Hepatocyte (in vitro differentiated cells): Measurements from ENCODE around the gene EPB41L1. TPM values are rescaled to one million over a fixed set of nuclear protein-coding genes. Genes with fewer than 3 reads are reported as not detected.

Experiments used
- DNase-seq: peaks from one replicate; pipeline ENCODE4 v3.0.0-alpha.2; 2016; ENCODE audit warnings: low spot score
- H2AFZ ChIP-seq: fragments of 200-600 bp; sonication (generic); 2 replicates; pipeline ENCODE4 v1.6.0; 2016; ENCODE audit warnings: antibody characterized with exemption, mild to moderate bottlenecking
- H3K27ac ChIP-seq: fragments of 200-600 bp; sonication (generic); 2 replicates; pipeline ENCODE4 v1.5.1; 2016; ENCODE audit warnings: mild to moderate bottlenecking
- H3K27me3 ChIP-seq: fragments of 200-600 bp; sonication (generic); 2 replicates; pipeline ENCODE4 v1.6.1; 2016
- H3K36me3 ChIP-seq: fragments of 200-600 bp; sonication (generic); replicated peaks from 2 replicates; pipeline ENCODE4 v1.5.1; 2016; ENCODE audit warnings: low read depth; ENCODE audit not compliant: insufficient read depth
- H3K4me1 ChIP-seq: fragments of 200-600 bp; sonication (generic); 2 replicates; pipeline ENCODE4 v1.5.1; 2016; ENCODE audit warnings: mild to moderate bottlenecking, moderate library complexity; ENCODE audit not compliant: insufficient read depth
- H3K4me2 ChIP-seq: fragments of 200-600 bp; sonication (generic); 2 replicates; pipeline ENCODE4 v1.6.0; 2016
- H3K4me3 ChIP-seq: fragments of 200-600 bp; sonication (generic); 2 replicates; pipeline ENCODE4 v1.5.1; 2016; ENCODE audit warnings: mild to moderate bottlenecking
- H3K79me2 ChIP-seq: fragments of 200-600 bp; sonication (generic); 2 replicates; pipeline ENCODE4 v1.6.0; 2017; ENCODE audit warnings: mild to moderate bottlenecking
- H3K9me2 ChIP-seq: fragments of 200-600 bp; sonication (generic); replicated peaks from 2 replicates; pipeline ENCODE4 v1.6.0; 2017; ENCODE audit warnings: mild to moderate bottlenecking; ENCODE audit not compliant: insufficient read depth
- H3K9me3 ChIP-seq: fragments of 200-600 bp; sonication (generic); 2 replicates; pipeline ENCODE4 v1.5.1; 2016; ENCODE audit warnings: low read depth, mild to moderate bottlenecking
- H4K20me1 ChIP-seq: fragments of 200-600 bp; sonication (generic); 2 replicates; pipeline ENCODE4 v1.6.0; 2016; ENCODE audit warnings: mild to moderate bottlenecking; ENCODE audit not compliant: insufficient read depth, poor library complexity, severe bottlenecking
- EZH2 ChIP-seq: fragments of 200-600 bp; sonication (generic); IDR thresholded peaks from 2 replicates; pipeline ENCODE4 v1.6.1; 2016; ENCODE audit warnings: antibody characterized with exemption, mild to moderate bottlenecking, borderline replicate concordance
- EZH2phosphoT487 ChIP-seq: fragments of 200-600 bp; sonication (generic); IDR thresholded peaks from one replicate; pipeline ENCODE4 v1.6.1; 2018; ENCODE audit warnings: antibody characterized with exemption, mild to moderate bottlenecking, low read depth, moderate library complexity; ENCODE audit not compliant: unreplicated experiment, severe bottlenecking
- WGBS: methylation state at CpG from one replicate; pipeline ENCODE4 v1.1.6; 2016; ENCODE audit warnings: low lambda C conversion rate; ENCODE audit errors: missing lambda C conversion rate; 5-methylcytosine and 5-hydroxymethylcytosine counted together
- polyA plus RNA-seq: library from polyadenylated mRNA; unstranded; fragments of >200 nt; fragmentation: Nextera tagmentation; extraction: Ambion mirVana; gene quantifications from 2 replicates; pipeline ENCODE4 v1.2.1, GENCODE V29; 2016
- total RNA-seq: library from RNA; depleted of rRNA; stranded (reverse); fragments of >200 nt; gene quantifications from 2 replicates; pipeline ENCODE4 v1.2.3, GENCODE V29; 2014
- TF ChIP-seq, protein P1 (sequence below): fragments of 200-600 bp; sonication (generic); IDR thresholded peaks from 2 replicates; pipeline ENCODE4 v1.5.1; 2016; ENCODE audit warnings: antibody characterized with exemption, mild to moderate bottlenecking; ENCODE audit not compliant: poor library complexity

Gene EPB41L1
- total and polyA plus RNA-seq, 2 experiments from 2014 or later, result 25.2 to 36.4 TPM

DNA sequence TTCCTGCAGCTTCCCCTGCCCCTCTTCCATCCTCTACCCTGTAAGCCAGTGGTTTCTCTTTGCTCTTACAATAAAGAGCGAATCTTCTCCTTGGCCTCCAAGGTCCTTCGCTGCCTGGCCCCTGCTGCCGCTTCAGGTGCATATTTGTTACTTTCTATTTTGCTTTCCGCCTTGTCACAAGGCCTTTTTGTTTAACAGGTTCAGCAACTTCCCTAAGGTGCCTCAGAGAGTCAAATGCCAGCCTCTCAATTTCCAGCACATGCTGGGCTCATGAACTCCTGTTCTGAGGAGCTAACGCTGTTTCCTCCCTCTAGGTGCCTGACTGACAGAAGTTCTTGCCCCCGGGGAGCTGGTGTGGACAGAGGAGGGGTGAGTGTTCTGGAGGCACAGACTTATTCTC lies 42.4 kb upstream of the EPB41L1 start:
- WGBS, result 72% methylated on average over 6 of the region's 6 CpGs
- DNase-seq, result no peak

DNA sequence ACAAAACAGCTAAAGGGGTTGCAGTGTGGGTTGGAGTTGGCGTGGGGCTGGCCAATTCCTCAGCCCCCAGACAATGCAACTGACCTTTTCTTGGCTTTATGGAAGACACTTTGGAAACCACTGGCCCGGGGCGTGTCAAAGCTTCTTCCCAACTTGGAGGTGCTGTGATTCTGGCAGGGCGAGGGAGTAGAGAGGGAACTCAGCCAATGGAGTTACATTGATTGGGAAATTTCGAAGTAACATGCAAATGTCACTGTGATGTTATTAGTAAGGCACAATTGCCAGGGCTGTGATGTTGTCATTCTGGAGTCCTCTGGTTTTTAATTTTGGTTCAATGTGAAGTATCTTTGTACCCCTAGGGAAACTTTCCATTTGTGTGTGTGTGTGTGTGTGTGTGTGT lies 41.5 kb upstream of the EPB41L1 start:
- Histone ChIP-seq H3K27ac (no peak overlapping the region), H3K27me3 (no peaks in the 10 kb centered on the region), H4K20me1 (no peaks in the 10 kb centered on the region), H3K79me2 (no peaks in the 10 kb centered on the region), H3K36me3 (no peaks in the 10 kb centered on the region), H3K4me2 (no peak overlapping the region), H3K4me1 (peaks cover 14% of the 10 kb centered on the region), H3K4me3 (no peak overlapping the region), H3K9me3 (no peaks in the 10 kb centered on the region), H2AFZ (no peak overlapping the region), H3K9me2 (no peaks in the 10 kb centered on the region)
- 93% methylated on average over 5 of the region's 5 CpGs for WGBS
- no peak for DNase-seq
- TF ChIP-seq EZH2 (no peak), EZH2phosphoT487 (no peak)
- TF ChIP-seq, protein P1, sequence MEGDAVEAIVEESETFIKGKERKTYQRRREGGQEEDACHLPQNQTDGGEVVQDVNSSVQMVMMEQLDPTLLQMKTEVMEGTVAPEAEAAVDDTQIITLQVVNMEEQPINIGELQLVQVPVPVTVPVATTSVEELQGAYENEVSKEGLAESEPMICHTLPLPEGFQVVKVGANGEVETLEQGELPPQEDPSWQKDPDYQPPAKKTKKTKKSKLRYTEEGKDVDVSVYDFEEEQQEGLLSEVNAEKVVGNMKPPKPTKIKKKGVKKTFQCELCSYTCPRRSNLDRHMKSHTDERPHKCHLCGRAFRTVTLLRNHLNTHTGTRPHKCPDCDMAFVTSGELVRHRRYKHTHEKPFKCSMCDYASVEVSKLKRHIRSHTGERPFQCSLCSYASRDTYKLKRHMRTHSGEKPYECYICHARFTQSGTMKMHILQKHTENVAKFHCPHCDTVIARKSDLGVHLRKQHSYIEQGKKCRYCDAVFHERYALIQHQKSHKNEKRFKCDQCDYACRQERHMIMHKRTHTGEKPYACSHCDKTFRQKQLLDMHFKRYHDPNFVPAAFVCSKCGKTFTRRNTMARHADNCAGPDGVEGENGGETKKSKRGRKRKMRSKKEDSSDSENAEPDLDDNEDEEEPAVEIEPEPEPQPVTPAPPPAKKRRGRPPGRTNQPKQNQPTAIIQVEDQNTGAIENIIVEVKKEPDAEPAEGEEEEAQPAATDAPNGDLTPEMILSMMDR, result no peak

More for the DNA sequence above, 42.4 kb upstream of the EPB41L1 start:
- Histone ChIP-seq H3K79me2 (no peaks in the 10 kb centered on the region), H3K4me1 (peaks cover 6% of the 10 kb centered on the region), H3K4me3 (no peak overlapping the region), H3K27ac (peak overlapping the region; percentile 48), H3K9me3 (no peaks in the 10 kb centered on the region), H3K9me2 (no peaks in the 10 kb centered on the region), H3K36me3 (no peaks in the 10 kb centered on the region), H3K4me2 (peak overlapping the region; percentile 27), H2AFZ (no peak overlapping the region), H3K27me3 (no peaks in the 10 kb centered on the region), H4K20me1 (no peaks in the 10 kb centered on the region)
- TF ChIP-seq, protein P1, result no peak
- TF ChIP-seq EZH2 (no peak), EZH2phosphoT487 (no peak)

DNA sequence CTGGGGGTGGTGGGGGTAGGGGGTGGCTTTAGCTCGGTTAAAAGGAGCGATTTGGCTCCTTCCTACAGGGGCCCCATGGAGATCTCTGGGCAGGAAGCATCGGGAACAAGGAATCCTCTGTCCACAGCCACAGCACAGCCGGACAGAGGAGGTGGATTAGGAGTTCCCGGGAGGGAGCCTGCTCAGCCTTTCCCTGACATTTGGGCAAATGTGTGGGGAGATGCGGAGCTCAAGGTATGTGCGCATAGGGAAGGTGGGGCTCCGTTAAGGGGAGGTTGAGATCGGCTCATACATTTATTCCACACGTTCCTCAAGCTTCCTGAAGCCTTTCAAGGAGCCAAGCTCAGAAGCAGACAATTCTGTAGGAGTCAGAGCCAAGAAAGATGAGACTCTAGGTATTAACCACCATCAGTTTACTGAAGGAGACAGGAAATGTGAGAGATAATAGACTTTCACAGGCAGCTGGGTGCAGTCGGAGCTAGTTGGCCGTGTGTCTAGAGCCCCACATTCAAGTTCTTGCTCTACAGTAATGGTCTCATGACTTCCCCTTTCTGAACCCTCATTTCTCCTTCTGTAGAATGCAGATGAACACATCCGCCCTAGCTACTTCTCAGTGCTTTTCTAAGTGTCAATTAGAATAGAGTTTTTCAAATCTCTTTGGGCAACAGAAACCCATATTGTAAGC lies 40.8 kb upstream of the EPB41L1 start:
- H2AFZ ChIP-seq, result no peak overlapping the region
- H3K4me1 ChIP-seq, result peaks cover 14% of the 10 kb centered on the region
- no peaks in the 10 kb centered on the region for H3K27me3 ChIP-seq
- H3K9me2 ChIP-seq, result no peaks in the 10 kb centered on the region
- H3K36me3 ChIP-seq, result no peaks in the 10 kb centered on the region
- WGBS, result 63% methylated on average over 13 of the region's 13 CpGs
- H3K27ac ChIP-seq, result no peak overlapping the region
- H4K20me1 ChIP-seq, result no peaks in the 10 kb centered on the region
- H3K79me2 ChIP-seq, result no peaks in the 10 kb centered on the region
- no peak for TF ChIP-seq EZH2
- TF ChIP-seq EZH2phosphoT487, result no peak
- TF ChIP-seq, protein P1, result no peak
- no peak overlapping the region for H3K4me2 ChIP-seq
- H3K9me3 ChIP-seq, result no peaks in the 10 kb centered on the region
- H3K4me3 ChIP-seq, result no peak overlapping the region
- DNase-seq, result no peak
